GM20000 (cell line): ENCODE results near the gene CCR1.

Experiments
- DNase-seq: peaks from one replicate; pipeline ENCODE4 v3.0.0; 2012; ENCODE audit warnings: low spot score
- CTCF ChIP-seq: IDR thresholded peaks from 2 replicates; pipeline ENCODE4 v1.5.1; 2012; ENCODE audit warnings: mild to moderate bottlenecking, control low read depth; ENCODE audit errors: extremely low read depth, missing control alignments

CCR1 gene

GRCh38 chr3:46238386-46238785 is 30.3 kb upstream of the CCR1 start:
- no peak for TF ChIP-seq CTCF
- DNase-seq, result no peak

DNA sequence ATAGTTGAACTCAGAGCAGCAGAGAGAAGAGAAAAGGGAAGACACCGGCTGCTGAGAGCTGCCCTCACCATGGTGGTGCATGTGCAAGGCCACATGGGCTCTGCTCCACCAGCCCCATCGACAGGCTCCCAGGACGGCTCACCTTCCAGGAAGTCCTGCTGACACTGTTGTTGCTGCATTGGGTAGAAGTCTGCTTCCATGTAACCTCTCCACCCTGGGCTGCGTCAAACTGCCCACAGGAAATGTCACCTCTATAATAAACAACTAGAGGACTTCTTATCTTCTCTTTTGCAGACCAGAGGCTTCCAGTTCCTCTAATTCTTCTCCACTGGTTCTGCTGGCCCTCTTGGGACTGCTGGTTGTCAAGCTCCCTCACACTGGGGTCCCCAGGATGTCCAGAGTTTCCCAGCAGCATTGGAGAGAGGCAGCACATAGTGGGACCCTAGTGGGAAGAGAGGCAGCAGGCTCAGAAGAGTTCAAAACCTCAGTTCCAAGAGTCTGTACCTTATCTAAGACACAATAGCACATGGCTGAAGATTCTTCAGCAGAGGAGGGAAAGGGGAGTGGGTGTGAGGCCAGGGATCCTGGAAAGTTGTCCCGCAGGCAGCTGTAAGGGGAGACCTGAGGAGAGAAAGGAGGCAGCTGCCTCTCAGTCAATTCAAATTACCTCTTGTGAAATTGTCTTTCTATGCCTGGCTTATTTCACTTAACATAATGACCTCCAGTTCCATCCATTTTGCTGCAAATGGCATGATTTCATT is 28.4 kb upstream of the CCR1 start:
- no peak for TF ChIP-seq CTCF
- DNase-seq, result no peak

DNA sequence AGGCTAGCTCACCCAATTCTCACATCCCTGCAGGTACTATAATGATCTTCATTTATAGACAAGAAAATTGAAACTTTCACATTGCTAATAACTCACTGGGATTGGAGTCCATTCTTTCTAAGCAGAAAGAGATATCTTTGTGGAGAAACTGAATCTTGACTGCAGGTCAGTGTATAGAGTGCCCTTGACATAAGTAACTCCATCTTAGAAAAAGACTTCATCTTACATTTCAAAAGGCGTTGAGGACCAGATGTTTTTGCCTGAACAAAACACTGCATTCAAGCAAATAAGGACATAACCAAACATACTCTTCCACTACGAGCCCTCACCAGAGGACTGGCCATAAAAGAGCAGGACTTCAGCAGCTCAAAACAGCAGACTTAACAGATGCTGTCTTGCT is 27.3 kb upstream of the CCR1 start:
- no peak for TF ChIP-seq CTCF
- DNase-seq, result no peak

GRCh38 chr3:46233194-46233593 is 25.1 kb upstream of the CCR1 start:
- DNase-seq, result no peak
- TF ChIP-seq CTCF, result no peak

DNA sequence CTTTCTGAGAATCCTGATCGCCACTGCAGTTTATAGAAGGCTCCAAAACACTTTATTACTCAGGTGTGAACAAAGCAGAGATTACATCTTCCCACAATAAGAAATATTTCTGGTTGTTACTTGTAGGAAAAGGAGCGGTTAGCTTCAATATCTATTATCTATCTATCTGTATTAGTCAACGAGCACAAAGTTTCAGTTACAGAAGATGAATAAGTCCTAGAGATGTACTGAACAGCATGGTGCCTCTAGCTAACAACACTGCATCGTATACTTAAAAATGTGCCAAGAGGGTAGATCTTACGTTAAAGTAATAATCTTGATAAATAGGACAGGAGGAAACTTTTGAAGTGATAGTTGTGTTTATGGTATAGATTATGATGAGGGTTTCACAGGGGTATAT is 23.2 kb upstream of the CCR1 start:
- no peak for DNase-seq
- no peak for TF ChIP-seq CTCF

DNA sequence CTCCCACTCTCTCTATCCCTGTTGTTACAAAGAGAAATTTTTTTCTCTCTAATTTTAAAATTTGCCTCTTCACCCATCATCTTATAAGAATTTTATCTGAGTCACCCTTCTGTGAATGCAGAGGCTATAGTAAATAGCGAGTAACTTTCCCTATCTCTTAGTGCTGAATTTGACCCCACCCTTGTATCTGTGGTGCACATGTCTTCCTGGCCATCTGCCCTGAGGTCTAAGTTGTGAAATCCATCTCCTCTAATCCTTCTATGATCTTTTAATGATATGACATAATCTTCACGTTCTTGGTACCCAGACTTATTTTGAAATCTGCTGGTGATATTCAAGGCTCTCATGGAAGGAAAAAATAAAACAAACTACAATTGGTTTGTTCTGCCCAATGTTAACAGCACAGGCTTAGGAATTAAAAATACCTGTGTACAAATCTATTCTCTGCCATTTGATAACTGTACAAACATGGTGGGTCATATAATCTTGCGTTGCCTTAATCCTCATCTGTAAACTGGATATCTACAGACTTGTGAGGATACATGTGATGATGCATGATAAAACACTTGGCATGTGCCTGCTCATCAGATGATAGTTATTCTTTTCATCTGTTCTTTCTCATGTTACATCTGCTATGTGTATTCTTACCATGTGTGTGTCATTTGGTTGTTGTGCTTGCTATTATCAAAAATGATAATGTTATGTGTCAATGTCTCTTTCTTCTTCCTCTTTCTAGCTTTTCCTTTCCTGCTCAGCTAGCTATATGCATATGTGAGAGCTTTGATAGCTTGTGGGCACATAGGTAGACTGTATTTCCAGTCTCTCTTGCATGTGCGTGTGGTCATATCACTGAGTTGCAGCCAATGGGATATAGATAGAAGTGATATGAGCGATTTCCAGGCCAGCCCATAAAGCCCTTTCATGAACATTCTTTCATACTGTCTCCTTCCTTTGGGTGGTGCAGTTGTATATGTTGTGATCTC is 20.4 kb upstream of the CCR1 start:
- no peak for TF ChIP-seq CTCF

GRCh38 chr3:46222435-46223161 is 14.5 kb upstream of the CCR1 start:
- no peak for DNase-seq
- TF ChIP-seq CTCF, result no peak

More for the DNA sequence above, 20.4 kb upstream of the CCR1 start:
- DNase-seq, result no peak
